Measurements from ENCODE around the gene LDB1. TPM values are rescaled to one million over a fixed set of nuclear protein-coding genes. Genes with fewer than 3 reads are reported as not detected.
A peak's percentile ranks its signal among the peaks of the same experiment; 100 is the strongest.

Gene LDB1
- total RNA-seq, 1 donor from 2014 or later, result 94.2 TPM

GRCh38 chr10:102066399-102067088, 53.6 kb downstream of the LDB1 start:
- FAIRE-seq (no peak), DNase-seq (ENCODE audit: low spot score in 2 of 2) (no peak)

GRCh38 chr10:102065561-102066398, 54.4 kb downstream of the LDB1 start:
- FAIRE-seq (no peak), DNase-seq (ENCODE audit: low spot score in 2 of 2) (peak; percentile 47 to 55)

- peak; percentile 89 to 92 for DNase-seq (ENCODE audit: low spot score in 2 of 2)
- no peak for FAIRE-seq
Observed at GRCh38 chr10:102064868-102065560, 55.2 kb downstream of the LDB1 start, which contains the start of gene HPS6. TSS of gene HPS6 (plus strand) at chr10:102065349. CDS start at chr10:102065475, 126 bp downstream.

GRCh38 chr10:102064503-102064867, 55.7 kb downstream of the LDB1 start:
- no peak for FAIRE-seq
- no peak for DNase-seq (ENCODE audit: low spot score in 2 of 2)

- no peak for FAIRE-seq
Observed at GRCh38 chr10:102059987-102060386, 60.2 kb downstream of the LDB1 start.

More at GRCh38 chr10:102059987-102060386, 60.2 kb downstream of the LDB1 start:
- no peak for DNase-seq (ENCODE audit: low spot score in 2 of 2)

Small RNAs within 50 kb of the gene (small RNA-seq; reads per million reads assigned to genes)
- not detected for gene AL500527.1
- gene AL500527.2, result not detected

Other genes starting within 250 kb of the LDB1 start
- gene ARMH3, start 64.2 kb downstream of the LDB1 start, total RNA-seq, result 23.2 TPM
- gene HPS6, start 55.0 kb downstream of the LDB1 start, total RNA-seq, result 21.2 TPM
- gene PPRC1, start 12.7 kb upstream of the LDB1 start, total RNA-seq, result 8.6 TPM
- 40.8 TPM for gene NOLC1, start 32.0 kb upstream of the LDB1 start, total RNA-seq
- not detected for gene ELOVL3, start 105.9 kb upstream of the LDB1 start, total RNA-seq
- gene PITX3, start 121.1 kb upstream of the LDB1 start, total RNA-seq, result not detected
- 14.7 TPM for gene GBF1, start 125.2 kb upstream of the LDB1 start, total RNA-seq

All from frontal cortex (tissue), 4 donors.